COLO829 (cell line): ENCODE results near the gene CYP8B1.
"Not testable (repeated sequence)": the region's sequence is repeated elsewhere in the genome, so short reads cannot be mapped to it uniquely, and the experiment has no call there.

Experiments
- DNase-seq: peaks from one replicate; pipeline ENCODE4 v3.0.0; 2012; ENCODE audit warnings: low spot score

Gene CYP8B1

DNA sequence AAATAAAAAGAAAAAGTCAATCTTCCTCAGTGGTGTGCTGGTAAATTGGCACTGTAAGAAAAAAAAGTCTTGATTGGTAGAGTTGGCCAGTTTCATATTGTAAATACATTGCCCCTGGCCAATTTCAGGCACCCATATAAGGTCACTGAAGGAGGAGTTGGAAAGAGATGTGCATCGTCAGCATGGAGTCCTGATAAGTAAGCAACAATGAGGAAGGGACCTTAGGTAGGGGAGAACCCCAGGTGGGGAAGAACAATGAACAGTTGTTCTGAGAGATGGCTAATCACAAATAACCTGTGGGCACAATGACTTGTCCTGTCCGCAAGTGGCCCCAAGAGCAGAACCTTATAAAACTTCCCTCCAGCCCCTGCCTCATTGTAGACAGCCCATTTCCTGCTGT lies 8.6 kb upstream of the CYP8B1 start:
- no peak for DNase-seq

DNA sequence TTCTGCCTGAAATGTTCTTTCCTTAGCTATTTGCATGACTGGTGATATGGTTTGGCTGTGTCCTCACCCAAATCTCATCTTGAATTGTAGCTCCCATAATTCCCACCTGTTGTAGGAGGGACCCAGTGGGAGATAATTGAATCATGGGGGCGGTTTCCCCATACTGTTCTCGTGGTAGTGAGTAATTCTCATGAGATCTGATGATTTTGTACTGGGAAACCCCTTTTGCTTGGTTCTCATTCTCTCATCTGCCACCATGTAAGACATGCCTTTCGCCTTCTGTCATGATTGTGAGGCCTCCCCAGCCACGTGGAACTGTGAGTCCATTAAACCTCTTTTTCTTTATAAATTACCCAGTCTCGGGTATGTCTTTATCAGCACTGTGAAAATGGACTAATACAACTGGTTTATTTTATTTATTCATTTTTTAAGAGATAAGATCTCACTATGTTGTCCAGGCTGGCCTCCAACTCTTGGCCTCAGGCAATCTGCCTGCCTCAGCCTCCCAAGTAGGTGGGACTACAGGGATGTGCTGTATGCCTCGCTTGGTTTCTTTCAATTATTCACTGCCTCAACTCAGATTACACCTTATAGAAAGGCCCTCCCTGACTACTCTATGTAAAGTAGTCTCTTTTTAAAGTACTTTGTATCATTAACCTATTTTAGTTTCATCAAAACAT lies 7.7 kb upstream of the CYP8B1 start:
- DNase-seq: not testable (repeated sequence)

GRCh38 chr3:42880601-42881451 lies 5.1 kb upstream of the CYP8B1 start:
- DNase-seq: peak; percentile 76

DNA sequence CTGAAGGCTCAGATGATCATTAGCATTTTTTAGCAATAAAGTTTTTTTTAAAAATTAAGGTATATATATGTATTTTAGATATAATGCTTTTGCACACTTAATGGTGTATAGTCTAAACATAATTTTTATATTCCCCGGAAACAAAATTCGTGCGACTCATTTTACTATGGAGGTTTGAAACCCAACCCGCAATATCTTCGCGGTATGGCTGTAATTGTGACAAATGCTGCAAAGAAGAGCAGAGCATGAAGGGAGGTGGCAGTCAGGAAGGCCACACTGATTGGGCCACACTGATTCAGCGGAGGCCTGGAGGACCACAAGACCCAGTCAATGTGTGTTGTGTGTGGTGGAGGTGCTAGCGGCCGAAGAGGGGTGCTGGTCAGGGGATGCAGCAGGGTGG lies 4.5 kb upstream of the CYP8B1 start:
- DNase-seq: no peak

DNA sequence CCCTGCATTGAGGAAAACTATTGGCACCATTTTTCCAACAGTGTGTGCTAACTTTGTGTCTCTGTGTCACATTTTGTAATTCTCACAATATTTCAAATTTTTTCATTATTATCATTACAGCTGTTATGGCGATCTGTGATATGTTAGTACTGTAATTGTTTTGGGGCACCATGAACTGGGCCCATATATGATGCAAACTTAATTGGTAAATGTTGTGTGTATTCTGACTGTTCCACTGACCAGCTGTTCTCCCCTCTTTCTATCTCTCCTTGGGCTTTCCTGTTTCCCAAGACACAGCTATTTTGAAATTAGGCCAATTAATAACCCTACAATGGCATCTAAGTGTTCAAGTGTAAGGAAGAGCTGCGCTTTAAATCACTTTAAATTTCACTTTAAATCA lies 2.2 kb upstream of the CYP8B1 start:
- no peak for DNase-seq

GRCh38 chr3:42876940-42877720 lies 1.5 kb upstream of the CYP8B1 start:
- DNase-seq: no peak

GRCh38 chr3:42876401-42876800 lies 722 bp upstream of the CYP8B1 start:
- no peak for DNase-seq

DNA sequence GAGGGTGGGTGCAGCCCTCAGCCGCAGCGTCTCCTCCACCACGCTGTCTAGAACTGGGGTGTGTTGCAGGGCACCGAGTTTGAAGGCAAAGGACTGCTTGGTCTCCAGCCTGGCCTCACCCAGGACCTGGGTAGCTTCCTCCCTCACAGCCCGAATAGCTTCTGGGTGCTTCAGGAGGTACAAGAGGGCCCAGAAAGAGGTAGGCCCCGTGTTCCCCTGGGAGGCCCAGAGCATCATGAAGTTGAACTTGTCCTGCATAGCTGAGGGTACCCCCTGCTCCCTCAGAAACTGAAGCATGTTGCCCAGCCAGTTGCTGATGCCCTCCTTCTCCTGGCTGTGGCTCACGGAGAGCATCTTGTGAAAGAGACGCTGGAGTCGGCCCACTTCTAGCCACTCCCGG lies 930 bp downstream of the CYP8B1 start:
- no peak for DNase-seq

DNA sequence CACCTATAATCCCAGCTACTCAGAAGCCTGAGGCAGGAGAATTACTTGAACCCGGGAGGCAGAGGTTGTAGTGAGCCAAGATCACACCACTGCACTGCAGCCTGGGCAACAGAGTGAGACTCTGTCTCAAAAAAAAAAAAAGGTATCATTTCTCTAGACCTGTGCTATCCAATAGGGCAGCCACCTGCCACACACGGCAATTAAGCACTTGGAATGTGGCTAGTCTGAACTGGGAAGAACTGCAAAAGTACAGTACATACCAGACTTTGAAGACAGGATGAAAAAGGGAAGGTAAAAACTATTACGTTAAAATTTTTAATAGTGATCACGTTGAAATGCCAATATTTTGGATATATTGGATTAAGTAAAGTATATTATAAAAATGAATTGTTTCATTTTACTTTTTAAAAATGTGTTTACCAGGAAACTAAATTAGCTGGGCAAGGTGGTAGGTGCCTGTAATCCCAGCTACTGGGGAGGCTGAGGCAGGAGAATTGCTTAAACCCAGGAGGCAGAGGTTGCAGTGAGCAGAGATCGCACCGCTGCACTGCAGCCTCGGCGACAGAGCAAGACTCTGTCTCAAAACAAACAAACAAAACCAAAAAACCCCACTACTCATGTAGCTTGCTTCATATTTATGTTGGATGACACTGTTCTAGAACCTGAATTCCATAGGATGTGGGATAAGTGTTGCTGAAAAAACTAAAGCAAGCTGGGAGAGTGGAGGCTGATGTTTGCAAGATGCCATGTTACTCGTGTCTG lies 2.3 kb downstream of the CYP8B1 start:
- DNase-seq: no peak

GRCh38 chr3:42872718-42873117 lies 3.0 kb downstream of the CYP8B1 start:
- no peak for DNase-seq

DNA sequence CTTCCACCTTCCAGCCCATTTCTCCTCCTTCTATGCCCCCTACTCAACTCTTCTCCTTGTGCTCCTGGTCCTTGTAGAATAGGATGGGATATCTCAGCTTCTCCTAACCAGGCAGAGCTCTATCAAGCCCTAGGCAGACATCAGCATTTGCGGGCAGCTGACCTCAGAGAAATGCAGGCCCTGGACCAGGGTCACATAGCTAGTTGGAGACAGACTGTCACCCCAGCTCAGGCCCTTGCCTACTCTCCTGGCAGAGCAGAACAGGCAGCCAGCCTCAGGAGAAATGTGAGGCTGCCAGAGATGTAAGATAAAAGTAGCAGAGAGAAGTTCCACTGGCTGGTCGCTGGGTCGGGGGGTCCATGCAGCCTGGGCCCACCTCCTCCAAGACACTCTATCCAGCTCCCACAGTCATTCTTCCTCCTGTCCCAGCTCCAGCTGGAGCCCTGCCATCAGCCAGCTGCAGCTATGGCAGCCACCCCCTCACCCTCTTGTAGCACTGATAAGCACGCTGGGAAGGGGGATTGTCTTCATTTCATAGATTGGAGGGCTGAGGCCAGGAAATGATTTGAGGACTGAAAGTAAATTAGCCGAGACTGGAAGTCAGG lies 4.0 kb downstream of the CYP8B1 start:
- DNase-seq: no peak

DNA sequence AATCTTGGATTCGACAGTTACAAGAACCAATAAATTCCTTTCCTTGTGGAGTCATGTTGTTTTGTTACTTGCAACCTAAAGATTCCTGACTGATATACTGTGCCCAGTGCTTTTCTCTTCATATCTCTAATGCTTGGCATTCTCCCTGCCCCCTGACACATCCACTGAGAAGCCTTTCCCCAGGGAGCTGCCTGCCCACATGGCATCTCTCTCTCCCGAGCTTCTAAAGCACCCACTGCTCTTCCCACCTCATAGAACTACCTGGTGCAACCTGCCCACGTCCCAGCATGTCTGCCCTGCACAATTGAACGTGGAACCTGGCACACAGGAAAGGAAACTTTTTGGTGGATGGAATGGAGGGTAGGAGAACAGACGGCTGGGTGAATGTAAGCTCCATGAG lies 6.8 kb downstream of the CYP8B1 start:
- no peak for DNase-seq

GRCh38 chr3:42867138-42867537 lies 8.5 kb downstream of the CYP8B1 start:
- DNase-seq: no peak

- DNase-seq: no peak
These were observed 10.4 kb downstream of the CYP8B1 start for GRCh38 chr3:42865256-42865655.

- DNase-seq: no peak
These were observed 11.2 kb downstream of the CYP8B1 start for GRCh38 chr3:42864321-42864950.

GRCh38 chr3:42856544-42856943 lies 19.1 kb downstream of the CYP8B1 start:
- no peak for DNase-seq

DNA sequence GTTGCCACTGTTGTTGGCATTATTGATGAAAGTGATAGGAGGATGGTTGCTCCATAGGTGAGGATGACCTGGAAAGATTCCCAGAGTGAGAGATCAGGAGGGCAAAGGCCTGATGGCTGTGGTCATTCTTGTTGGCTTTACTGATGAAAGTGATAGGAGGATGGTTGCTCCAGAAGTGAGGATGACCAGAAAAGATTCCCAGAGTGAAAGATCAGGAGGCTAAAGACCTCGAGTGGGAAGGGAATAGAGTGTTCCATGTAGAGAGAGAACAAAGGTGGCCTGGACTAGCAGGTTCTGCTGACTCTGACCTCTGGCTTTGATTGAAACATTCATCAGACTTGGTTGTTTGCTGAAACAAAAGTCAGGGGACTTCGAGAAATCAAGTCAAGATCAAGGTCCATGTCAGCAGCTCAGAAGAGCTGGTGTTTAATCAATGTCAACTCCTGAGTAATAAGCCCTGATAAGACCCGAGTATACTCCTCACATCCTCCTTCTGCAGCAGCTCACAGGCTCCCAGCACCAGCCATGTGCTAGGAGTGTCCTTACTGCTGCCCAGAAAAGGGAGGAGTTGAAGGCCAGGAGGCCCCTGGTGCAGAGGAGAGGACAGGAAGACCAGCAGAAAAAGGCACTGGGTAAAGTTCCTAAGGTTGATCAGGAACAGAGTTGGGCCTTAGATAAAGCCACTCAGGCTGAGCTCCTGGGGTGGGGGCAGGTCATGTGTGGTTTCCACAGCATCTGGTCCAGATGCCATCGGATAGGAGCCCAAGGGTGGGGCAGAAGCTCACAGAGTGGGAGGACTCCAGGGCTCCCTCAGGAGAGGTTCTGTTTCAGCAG lies 19.9 kb downstream of the CYP8B1 start:
- DNase-seq: no peak

GRCh38 chr3:42855219-42855546 lies 20.5 kb downstream of the CYP8B1 start:
- no peak for DNase-seq

DNA sequence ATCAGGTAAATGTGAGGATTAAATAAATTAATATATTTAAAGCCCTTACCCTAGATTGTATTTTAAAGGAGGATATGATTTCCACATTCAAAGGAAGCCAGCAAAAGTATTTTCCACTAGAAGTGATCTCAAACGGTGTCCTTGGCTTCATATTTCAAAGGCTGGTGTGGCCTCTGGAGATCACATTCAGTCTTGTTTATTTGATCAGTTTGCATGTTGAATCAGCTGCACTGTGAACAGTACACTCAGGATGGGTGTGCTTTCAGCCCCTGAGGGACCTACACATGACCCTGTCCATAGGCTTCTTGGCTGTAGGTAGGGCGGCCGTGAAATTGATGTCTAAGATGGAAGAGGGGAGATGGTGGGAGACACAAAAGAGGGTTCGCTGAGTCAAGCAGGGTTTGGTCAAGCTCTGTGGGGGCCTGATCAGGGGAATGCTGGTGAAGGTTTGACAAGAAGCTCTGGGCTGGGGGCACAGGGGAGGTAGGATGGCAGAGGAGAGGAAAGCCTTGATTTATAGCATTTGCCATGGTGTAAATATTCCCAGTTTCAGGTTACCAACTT lies 21.9 kb downstream of the CYP8B1 start:
- DNase-seq: no peak

DNA sequence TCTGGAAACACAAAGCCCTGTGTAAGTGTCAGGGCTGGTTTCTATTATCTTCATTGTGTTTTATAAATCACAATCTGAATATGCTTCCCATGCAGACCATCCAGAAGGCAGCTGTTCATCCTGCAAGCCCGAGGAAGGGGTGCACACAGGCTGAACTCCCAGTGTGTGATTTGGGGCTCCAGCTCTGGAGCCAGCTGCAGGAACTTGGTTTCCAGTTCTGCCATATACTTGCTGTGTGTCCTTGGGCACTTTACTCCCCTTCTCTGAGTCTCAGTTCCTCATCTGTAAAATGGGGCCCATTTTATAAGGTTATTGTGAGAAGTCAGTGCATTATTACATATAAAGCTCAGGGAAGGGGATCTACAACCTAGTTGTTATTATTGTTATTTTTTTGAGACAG lies 22.6 kb downstream of the CYP8B1 start:
- no peak for DNase-seq
